Effector memory CD4-positive, alpha-beta T cell (primary cell): ENCODE results near the gene INTS15.
"Not testable (repeated sequence)": the region's sequence is repeated elsewhere in the genome, so short reads cannot be mapped to it uniquely, and the experiment has no call there.

Experiments
- DNase-seq, 3 donors: peaks; one replicate each; pipeline ENCODE4 v3.0.0-alpha.2; 2020
- H3K27ac ChIP-seq: 2 replicates; pipeline ENCODE4 v1.7.0; 2013; ENCODE audit warnings: mild to moderate bottlenecking, low read length, moderate library complexity; ENCODE audit not compliant: insufficient read depth, poor library complexity, severe bottlenecking
- H3K27me3 ChIP-seq: replicated peaks from 2 replicates; pipeline ENCODE4 v1.7.0; 2013; ENCODE audit warnings: mild to moderate bottlenecking, low read length; ENCODE audit not compliant: insufficient read depth, control insufficient read depth, poor library complexity, severe bottlenecking
- H3K36me3 ChIP-seq: 2 replicates; pipeline ENCODE4 v1.7.0; 2013; ENCODE audit warnings: mild to moderate bottlenecking, low read length, moderate library complexity; ENCODE audit not compliant: control insufficient read depth, insufficient read depth
- H3K4me1 ChIP-seq: 2 replicates; pipeline ENCODE4 v1.7.0; 2013; ENCODE audit warnings: low read length, mild to moderate bottlenecking; ENCODE audit not compliant: control insufficient read depth, insufficient read depth, poor library complexity, severe bottlenecking
- H3K4me3 ChIP-seq: 2 replicates; pipeline ENCODE4 v1.7.0; 2013; ENCODE audit warnings: low read length, low read depth, mild to moderate bottlenecking; ENCODE audit not compliant: insufficient read depth, poor library complexity, severe bottlenecking
- H3K9me3 ChIP-seq: 2 replicates; pipeline ENCODE4 v1.7.0; 2013; ENCODE audit warnings: mild to moderate bottlenecking, low read length, moderate library complexity; ENCODE audit not compliant: control insufficient read depth

Gene INTS15

GRCh38 chr7:6576867-6577368 lies 12.9 kb upstream of the INTS15 start:
- H3K4me3 ChIP-seq: peak overlapping the region; percentile 76
- H3K36me3 ChIP-seq, H3K4me1 ChIP-seq, DNase-seq, H3K27me3 ChIP-seq, H3K9me3 ChIP-seq: not testable (repeated sequence)
- H3K27ac ChIP-seq: peak overlapping the region; percentile 94

- DNase-seq: peak; percentile 70 to 77 (median 73)
- Histone ChIP-seq H3K9me3 (no peaks in the 10 kb centered on the region), H3K4me1 (no peaks in the 10 kb centered on the region), H3K36me3 (peaks cover 11% of the 10 kb centered on the region), H3K27ac (peak within 1 kb of the TSS; percentile 94), H3K27me3 (no peaks in the 10 kb centered on the region), H3K4me3 (peak within 1 kb of the TSS; percentile 76)
These were observed 12.3 kb upstream of the INTS15 start, which contains the start of gene ZDHHC4 for GRCh38 chr7:6577369-6578113. Gene ZDHHC4 (plus strand): TSS chr7:6577454. CDS start chr7:6580562, 3,108 bp downstream.

DNA sequence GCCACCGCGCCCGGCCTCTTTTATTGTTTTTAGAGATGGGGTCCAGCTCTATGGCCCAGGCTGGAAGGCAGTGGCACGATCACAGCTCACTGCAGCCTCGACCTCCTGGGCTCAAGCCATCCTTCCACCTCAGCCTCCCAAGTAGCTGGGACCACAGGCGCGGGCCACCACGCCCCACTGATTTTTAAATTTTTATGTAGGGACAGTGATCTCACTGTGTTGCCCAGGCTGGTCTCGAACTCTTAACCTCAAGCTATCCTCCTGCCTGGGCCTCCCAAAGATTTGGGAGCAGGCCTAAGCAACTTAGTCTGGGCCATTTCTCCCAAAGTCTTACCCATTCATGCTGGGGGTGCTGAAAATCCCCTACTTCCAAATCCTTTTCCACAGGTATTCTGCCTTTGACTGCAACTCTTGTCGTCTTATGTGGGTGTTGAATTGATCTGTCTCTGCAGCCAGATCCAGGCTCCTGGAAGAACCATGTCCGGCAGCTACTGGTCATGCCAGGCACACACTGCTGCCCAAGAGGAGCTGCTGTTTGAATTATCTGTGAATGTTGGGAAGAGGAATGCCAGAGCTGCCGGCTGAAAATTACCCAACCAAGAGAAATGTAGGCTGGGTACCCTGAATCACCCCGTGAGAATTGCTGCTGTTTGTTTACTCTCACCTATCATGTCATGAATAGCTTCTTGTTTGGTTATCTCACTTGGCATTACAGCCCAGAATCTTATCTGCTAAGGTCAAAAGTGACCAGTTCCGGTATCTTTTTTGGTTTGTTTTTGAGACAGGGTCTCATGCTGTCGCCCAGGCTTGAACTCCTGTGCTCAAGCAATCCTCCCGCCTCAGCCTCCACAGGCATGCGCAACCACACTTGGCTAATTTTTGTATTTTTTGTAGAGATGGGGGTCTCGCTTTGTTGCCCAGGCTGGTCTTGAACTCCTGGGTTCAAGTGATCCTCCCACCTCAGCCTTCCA lies 11.4 kb upstream of the INTS15 start:
- Histone ChIP-seq H3K36me3 (peaks cover 14% of the 10 kb centered on the region), H3K9me3 (no peaks in the 10 kb centered on the region), H3K4me3 (no peak overlapping the region), H3K4me1 (no peaks in the 10 kb centered on the region), H3K27me3 (no peaks in the 10 kb centered on the region), H3K27ac (no peak overlapping the region)
- no peak for DNase-seq

- H3K4me3 ChIP-seq: no peak overlapping the region
- DNase-seq: no peak
- H3K9me3 ChIP-seq: no peaks in the 10 kb centered on the region
- no peak overlapping the region for H3K27ac ChIP-seq
- H3K27me3 ChIP-seq: no peaks in the 10 kb centered on the region
- H3K4me1 ChIP-seq: no peaks in the 10 kb centered on the region
- peaks cover 21% of the 10 kb centered on the region for H3K36me3 ChIP-seq
These were observed 10.4 kb upstream of the INTS15 start for GRCh38 chr7:6579446-6579845.

- H3K9me3 ChIP-seq, H3K4me3 ChIP-seq, H3K27ac ChIP-seq, DNase-seq, H3K27me3 ChIP-seq: not testable (repeated sequence)
- H3K4me1 ChIP-seq: peaks cover 12% of the 10 kb centered on the region
- peaks cover 20% of the 10 kb centered on the region for H3K36me3 ChIP-seq
These were observed 3.9 kb upstream of the INTS15 start for GRCh38 chr7:6585746-6586432.

DNA sequence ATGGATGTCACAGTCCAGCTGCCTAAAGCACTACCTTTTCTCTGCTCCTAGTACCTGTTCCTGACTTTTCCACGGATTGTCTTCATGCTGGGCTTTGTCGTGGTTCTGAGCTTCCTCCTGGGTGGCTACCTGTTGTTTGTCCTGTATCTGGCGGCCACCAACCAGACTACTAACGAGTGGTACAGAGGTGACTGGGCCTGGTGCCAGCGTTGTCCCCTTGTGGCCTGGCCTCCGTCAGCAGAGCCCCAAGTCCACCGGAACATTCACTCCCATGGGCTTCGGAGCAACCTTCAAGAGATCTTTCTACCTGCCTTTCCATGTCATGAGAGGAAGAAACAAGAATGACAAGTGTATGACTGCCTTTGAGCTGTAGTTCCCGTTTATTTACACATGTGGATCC lies 1.3 kb upstream of the INTS15 start:
- Histone ChIP-seq H3K36me3 (peaks cover 21% of the 10 kb centered on the region), H3K4me1 (peaks cover 16% of the 10 kb centered on the region), H3K27ac (no peak overlapping the region), H3K4me3 (no peak overlapping the region), H3K9me3 (no peaks in the 10 kb centered on the region), H3K27me3 (no peaks in the 10 kb centered on the region)
- no peak for DNase-seq

- H3K4me3 ChIP-seq: no peak overlapping the region
- no peaks in the 10 kb centered on the region for H3K27me3 ChIP-seq
- peak overlapping the region; percentile 78 for H3K27ac ChIP-seq
- DNase-seq: no peak
- peaks cover 16% of the 10 kb centered on the region for H3K4me1 ChIP-seq
- H3K36me3 ChIP-seq: peaks cover 20% of the 10 kb centered on the region
- H3K9me3 ChIP-seq: no peaks in the 10 kb centered on the region
These were observed 531 bp upstream of the INTS15 start for GRCh38 chr7:6589151-6589828.

DNA sequence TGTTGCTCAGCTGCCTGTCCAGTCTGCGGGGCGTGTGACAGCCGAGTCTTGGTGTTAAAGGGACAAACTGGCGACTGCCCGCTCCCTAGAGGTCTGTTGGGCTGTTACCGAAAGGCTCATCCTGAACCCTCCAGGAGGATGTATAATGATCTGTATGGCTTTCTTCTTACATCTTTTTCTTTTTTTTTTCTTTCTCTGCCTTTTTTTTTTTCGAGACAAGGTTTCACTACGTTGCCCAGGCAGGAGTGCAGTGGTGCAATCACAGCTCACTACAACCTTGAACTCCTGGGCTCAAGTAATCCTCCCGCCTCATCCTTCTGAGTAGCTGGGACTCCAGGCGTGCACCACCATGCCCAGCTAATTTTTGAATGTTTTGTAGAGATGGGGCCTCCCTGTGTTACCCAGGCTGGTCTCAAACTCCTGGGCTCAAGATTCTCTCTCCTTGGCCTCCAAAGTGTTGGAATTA lies 857 bp downstream of the INTS15 start:
- no peaks in the 10 kb centered on the region for H3K27me3 ChIP-seq
- peak overlapping the region; percentile 78 for H3K27ac ChIP-seq
- H3K4me3 ChIP-seq: peak overlapping the region; percentile 89
- no peak for DNase-seq
- H3K9me3 ChIP-seq: no peaks in the 10 kb centered on the region
- peaks cover 34% of the 10 kb centered on the region for H3K36me3 ChIP-seq
- peaks cover 16% of the 10 kb centered on the region for H3K4me1 ChIP-seq

DNA sequence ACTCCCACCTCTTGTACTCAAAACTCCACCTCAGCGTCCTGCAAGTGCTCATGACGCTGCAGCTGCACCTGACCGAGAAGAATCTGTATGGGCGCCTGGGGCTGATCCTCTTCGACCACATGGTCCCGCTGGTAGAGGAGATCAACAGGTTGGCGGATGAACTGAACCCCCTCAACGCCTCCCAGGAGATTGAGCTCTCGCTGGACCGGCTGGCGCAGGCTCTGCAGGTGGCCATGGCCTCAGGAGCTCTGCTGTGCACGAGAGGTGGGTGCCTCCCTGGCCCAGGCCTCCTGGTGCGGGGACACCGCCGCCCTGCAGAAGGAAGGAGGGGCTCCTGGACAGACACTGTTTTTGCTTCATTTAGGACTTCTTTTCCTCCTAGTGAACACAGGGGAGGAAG lies 10.3 kb downstream of the INTS15 start:
- Histone ChIP-seq H3K27ac (no peak overlapping the region), H3K4me1 (no peaks in the 10 kb centered on the region), H3K4me3 (no peak overlapping the region), H3K27me3 (no peaks in the 10 kb centered on the region), H3K36me3 (peaks cover 76% of the 10 kb centered on the region), H3K9me3 (no peaks in the 10 kb centered on the region)
- DNase-seq: no peak
